MCF 10A (cell line): ENCODE measurements around the gene CHMP6. TPM values are rescaled to one million over a fixed set of nuclear protein-coding genes. Genes with fewer than 3 reads are reported as not detected.

Experiments
- BruUV-seq: library from RNA; stranded (reverse); fragments of 400-500 nt; replicated peaks from 2 replicates; lab custom pipeline; 2021; lab: Mats Ljungman, UMichigan
- CTCF ChIA-PET: fragments of 300-600 bp; sonication (Branson Sonifier 250); formaldehyde crosslinking; extraction: SDS; loops from one replicate; lab custom pipeline; 2021; ENCODE audit warnings: antibody characterized with exemption, inconsistent platforms; lab: Yijun Ruan, JAX
- POLR2A ChIA-PET: fragments of 300-600, 350-650 bp; sonication (Branson Sonifier 250); formaldehyde crosslinking; extraction: SDS; loops from one replicate; lab custom pipeline; 2020; ENCODE audit warnings: antibody characterized with exemption, inconsistent platforms; lab: Yijun Ruan, JAX
- DNase-seq: peaks from one replicate; pipeline ENCODE4 v3.0.0-alpha.2; 2018; ENCODE audit not compliant: unreplicated experiment
- H3K27ac Mint-ChIP-seq: one replicate; pipeline ENCODE4 v1.8.0; 2022; ENCODE audit warnings: mild to moderate bottlenecking, low read depth, mixed read lengths; ENCODE audit not compliant: unreplicated experiment
- H3K27me3 Mint-ChIP-seq: one replicate; pipeline ENCODE4 v1.8.0; 2022; ENCODE audit warnings: mixed read lengths; ENCODE audit not compliant: insufficient read depth, unreplicated experiment
- H3K36me3 Mint-ChIP-seq: one replicate; pipeline ENCODE4 v1.8.0; 2022; ENCODE audit warnings: mild to moderate bottlenecking, moderate library complexity, mixed read lengths; ENCODE audit not compliant: insufficient read depth, unreplicated experiment
- H3K4me1 Mint-ChIP-seq: one replicate; pipeline ENCODE4 v1.8.0; 2022; ENCODE audit warnings: mixed read lengths; ENCODE audit not compliant: insufficient read depth, unreplicated experiment
- H3K4me3 Mint-ChIP-seq: one replicate; pipeline ENCODE4 v1.8.0; 2022; ENCODE audit warnings: mild to moderate bottlenecking, moderate library complexity, mixed read lengths; ENCODE audit not compliant: unreplicated experiment
- H3K9me3 Mint-ChIP-seq: one replicate; pipeline ENCODE4 v1.8.0; 2022; ENCODE audit warnings: mixed read lengths; ENCODE audit not compliant: unreplicated experiment
- intact Hi-C: fragments of 100-400 bp; cut with micrococcal nuclease; formaldehyde crosslinking; loops from 2 replicates; pipeline ENCODE4 v1.14.1; 2022
- total RNA-seq: library from RNA; stranded (reverse); gene quantifications from 2 replicates; pipeline ENCODE4 v1.2.3, GENCODE V29; 2022
- TF ChIP-seq, protein P1 (sequence below): fragments of 200-600 bp; IDR thresholded peaks from one replicate; pipeline ENCODE4 v1.8.0; 2022; ENCODE audit warnings: antibody characterized with exemption, mild to moderate bottlenecking; ENCODE audit not compliant: unreplicated experiment

CHMP6 gene
- total RNA-seq, 1 experiment from 2014 or later: 19.5 TPM

DNA sequence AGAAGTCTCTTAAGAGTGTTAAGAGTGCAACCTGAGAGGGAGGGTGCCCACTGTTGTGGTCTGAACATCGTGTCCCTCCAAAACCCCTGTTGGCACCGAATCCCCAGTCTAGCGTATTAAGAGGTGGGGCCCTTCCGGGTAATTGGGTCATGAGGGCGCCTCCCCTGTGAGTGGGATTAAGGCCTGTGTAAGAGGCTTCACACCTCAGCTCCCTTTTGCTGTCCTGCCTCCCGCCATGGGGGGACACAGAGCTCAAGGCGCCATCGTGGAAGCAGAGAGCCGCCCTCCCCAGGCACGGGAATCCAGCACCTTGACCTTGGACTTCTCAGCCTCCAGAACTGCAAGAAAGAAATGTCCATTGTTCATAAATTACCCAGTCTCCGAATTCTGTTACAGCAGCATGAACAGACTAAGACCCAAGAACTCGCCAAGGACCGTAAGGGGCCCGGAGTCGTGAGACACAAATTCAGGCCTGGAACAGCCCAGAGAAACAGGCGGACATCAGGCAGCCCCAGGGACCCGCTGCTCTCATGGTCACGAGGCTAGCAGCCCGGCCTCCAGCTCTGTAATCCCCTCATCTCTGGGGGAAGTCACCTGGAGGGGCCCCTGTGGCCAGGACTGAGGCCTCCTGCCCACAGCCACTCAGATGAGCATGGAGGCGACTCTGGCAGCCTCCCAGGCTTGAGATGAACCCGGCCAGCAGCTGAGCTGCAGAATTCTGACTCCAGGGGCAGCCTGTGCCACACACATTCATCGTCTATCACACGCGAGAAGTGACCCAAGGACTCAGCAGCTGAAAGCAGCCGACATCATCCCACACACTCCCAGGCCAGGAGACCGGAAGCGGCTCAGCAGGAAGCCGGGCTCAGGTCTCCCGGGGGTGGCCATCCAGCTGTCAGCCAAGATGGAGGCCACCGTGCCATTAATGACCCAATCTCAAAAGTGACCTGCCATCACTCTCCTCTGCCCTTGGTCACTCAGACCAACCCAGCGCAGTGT, 12.8 kb upstream of the CHMP6 start:
- TF ChIP-seq, protein P1, sequence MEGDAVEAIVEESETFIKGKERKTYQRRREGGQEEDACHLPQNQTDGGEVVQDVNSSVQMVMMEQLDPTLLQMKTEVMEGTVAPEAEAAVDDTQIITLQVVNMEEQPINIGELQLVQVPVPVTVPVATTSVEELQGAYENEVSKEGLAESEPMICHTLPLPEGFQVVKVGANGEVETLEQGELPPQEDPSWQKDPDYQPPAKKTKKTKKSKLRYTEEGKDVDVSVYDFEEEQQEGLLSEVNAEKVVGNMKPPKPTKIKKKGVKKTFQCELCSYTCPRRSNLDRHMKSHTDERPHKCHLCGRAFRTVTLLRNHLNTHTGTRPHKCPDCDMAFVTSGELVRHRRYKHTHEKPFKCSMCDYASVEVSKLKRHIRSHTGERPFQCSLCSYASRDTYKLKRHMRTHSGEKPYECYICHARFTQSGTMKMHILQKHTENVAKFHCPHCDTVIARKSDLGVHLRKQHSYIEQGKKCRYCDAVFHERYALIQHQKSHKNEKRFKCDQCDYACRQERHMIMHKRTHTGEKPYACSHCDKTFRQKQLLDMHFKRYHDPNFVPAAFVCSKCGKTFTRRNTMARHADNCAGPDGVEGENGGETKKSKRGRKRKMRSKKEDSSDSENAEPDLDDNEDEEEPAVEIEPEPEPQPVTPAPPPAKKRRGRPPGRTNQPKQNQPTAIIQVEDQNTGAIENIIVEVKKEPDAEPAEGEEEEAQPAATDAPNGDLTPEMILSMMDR: no peak
- intact Hi-C loops: no loop called here
- no peaks in the 10 kb centered on the region for H3K9me3 Mint-ChIP-seq
- no peaks in the 10 kb centered on the region for H3K36me3 Mint-ChIP-seq
- ChIA-PET POLR2A (no interaction called here), CTCF (interaction anchor here (0.5 to 0.7 kb wide), 4 partner anchors 117 to 552 kb away, joined by 3 to 4 read pairs (median 3); no protein-coding TSS in a partner anchor)
- DNase-seq: no peak
- peaks cover 11% of the 10 kb centered on the region for H3K4me1 Mint-ChIP-seq
- H3K27ac Mint-ChIP-seq: no peak overlapping the region
- H3K27me3 Mint-ChIP-seq: peaks cover 16% of the 10 kb centered on the region
- no peak overlapping the region for H3K4me3 Mint-ChIP-seq
- BruUV-seq: no TSS peak

DNA sequence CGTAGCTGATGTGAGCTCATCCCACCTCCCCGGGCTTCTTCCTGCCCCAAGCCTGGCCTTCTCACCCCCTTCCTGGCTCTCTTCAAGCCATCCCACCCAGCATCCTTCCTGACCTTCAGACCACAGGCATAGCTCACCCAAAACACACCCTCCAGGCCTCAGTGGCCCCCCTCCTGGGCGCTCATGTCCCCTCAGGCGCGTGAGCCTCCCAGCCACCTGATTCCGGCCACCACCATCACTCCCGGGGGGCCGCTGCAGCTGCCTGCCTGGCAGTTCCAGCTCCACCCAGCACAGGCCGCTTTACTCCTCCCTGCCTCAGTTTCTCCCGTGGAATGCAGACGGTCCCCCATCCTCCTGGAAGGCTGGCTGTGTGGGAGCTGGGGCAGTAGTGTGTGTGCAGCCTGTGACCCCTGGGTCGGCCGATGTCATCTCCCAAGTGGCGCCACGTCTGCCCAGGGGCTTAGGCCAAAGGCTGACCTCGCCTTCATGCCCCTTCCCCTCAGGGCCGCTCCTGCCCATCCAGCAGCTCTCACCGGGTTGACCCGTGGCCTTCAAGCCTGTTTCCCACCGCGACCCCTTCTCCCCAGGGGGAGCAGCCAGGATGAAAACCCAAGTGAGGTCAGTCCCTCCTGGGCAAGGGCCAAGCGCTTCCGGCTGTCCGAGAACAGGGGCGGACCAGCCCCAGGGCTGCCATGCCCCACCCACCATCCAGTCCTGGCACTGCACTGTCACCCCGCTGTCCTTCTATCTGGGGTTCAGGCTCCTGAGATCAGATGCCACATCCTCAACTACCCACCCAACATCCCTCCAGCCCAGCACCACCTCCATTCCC, 11.9 kb upstream of the CHMP6 start:
- CTCF ChIA-PET: interaction anchor here (0.5 to 0.7 kb wide), 4 partner anchors 23 to 529 kb away, joined by 3 to 5 read pairs (median 4); no protein-coding TSS in a partner anchor
- intact Hi-C loops: loop anchor here (2.0 to 10.0 kb wide), 3 partner anchors 125 to 552 kb away; no protein-coding TSS in a partner anchor
- TF ChIP-seq, protein P1: no peak
- Mint-ChIP-seq H3K9me3 (no peaks in the 10 kb centered on the region), H3K4me1 (peaks cover 11% of the 10 kb centered on the region), H3K36me3 (no peaks in the 10 kb centered on the region), H3K27me3 (peaks cover 16% of the 10 kb centered on the region), H3K27ac (peak overlapping the region; percentile 57), H3K4me3 (no peak overlapping the region)
- no TSS peak for BruUV-seq
- DNase-seq: no peak
- POLR2A ChIA-PET: no interaction called here

DNA sequence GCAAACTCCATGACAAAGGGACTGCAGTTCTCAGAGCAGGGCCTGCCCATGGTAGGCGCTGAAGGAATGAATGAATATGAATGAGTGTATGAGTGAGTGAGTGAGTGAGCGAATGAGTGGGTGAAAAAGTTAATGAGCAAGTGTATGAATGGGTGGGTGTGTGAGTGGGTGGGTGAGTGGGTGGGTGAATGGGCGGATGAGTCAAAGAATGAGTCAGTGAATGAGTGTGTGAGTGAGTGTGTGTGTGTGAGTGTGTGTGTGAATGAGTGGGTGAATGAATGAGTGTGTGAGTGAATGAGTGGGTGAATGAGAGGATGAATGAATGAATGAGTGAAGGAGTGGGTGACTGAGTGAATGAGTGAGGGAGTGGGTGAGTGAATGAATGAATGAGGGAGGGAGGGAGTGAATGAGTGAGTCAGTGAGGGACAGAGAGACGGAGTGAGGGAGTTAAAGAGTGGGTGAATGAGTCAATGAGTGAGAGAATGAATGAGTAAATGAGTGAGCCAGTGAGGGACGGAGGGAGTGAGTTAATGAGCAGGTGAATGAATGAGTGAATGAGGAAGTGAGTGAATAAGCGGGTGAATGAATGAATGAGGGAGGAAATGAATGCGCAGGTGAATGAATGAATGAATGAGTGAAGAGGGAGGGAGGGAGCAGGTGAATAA, 11.1 kb upstream of the CHMP6 start:
- ChIA-PET CTCF (no interaction called here), POLR2A (no interaction called here)
- intact Hi-C loops: loop anchor here (1.0 to 10.0 kb wide), 4 partner anchors 114 to 553 kb away; no protein-coding TSS in a partner anchor
- TF ChIP-seq, protein P1: no peak
- H3K4me3 Mint-ChIP-seq: no peak overlapping the region
- H3K4me1 Mint-ChIP-seq: peaks cover 11% of the 10 kb centered on the region
- H3K9me3 Mint-ChIP-seq: no peaks in the 10 kb centered on the region
- H3K27me3 Mint-ChIP-seq: peaks cover 16% of the 10 kb centered on the region
- BruUV-seq: no TSS peak
- H3K36me3 Mint-ChIP-seq: no peaks in the 10 kb centered on the region
- peak overlapping the region; percentile 57 for H3K27ac Mint-ChIP-seq
- no peak for DNase-seq
